ENCODE results near the gene GBX2.

- TF ChIP-seq CTCF (IDR thresholded peaks at IDR 0.05), result no peak
- no peak for TF ChIP-seq POLR2A (IDR thresholded peaks at IDR 0.05)
These were observed 46.6 kb downstream of the GBX2 start for GRCh38 chr2:236121546-236121945.

Data from uterus (tissue), 2 donors.